A204.1 (cell line): ENCODE results near the gene PCYT1A.
"Not testable (repeated sequence)": the region's sequence is repeated elsewhere in the genome, so short reads cannot be mapped to it uniquely, and the experiment has no call there.

Experiments used
- FAIRE-seq: peaks from 2 replicates; lab custom pipeline; 2012; peaks lifted over from hg19 to GRCh38; lab: Jason Lieb, UNC

Gene PCYT1A

DNA sequence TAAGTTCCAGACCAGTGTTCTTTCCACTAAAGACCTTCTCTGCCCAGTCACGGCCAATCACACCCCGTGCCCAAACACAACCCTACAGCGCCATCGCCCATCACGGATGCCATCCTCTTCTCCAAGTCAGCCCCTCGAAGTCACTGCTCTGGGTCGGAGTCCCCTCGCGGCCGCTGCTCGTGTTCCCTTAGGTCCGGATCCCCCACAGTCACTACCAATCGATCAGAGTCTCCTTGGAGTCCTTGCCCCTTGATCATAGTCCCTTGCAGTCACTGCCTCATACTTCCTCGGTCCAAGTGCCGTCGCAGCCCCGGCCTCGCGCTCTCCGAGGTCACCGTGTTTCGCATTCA, 461 bp downstream of the PCYT1A start:
- no peak for FAIRE-seq

DNA sequence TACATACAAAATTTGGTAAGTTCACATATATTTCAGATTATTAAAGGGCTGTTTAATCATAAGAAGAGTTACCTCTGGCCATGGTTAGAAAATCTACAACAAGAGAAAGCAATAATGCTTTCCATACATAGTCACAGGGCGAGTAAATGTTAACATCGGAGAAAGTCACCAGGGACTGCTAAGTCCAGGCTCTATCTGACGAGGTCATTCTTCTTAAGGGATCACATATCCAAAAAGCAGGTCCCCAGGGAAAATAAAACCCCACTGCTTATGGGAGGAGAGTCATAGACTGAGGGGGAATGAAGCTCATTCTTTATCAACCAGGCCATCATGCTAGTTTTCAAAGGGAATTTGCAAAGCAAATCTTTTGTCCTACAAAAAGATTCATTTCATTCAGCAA, 3.1 kb downstream of the PCYT1A start:
- FAIRE-seq = no peak

DNA sequence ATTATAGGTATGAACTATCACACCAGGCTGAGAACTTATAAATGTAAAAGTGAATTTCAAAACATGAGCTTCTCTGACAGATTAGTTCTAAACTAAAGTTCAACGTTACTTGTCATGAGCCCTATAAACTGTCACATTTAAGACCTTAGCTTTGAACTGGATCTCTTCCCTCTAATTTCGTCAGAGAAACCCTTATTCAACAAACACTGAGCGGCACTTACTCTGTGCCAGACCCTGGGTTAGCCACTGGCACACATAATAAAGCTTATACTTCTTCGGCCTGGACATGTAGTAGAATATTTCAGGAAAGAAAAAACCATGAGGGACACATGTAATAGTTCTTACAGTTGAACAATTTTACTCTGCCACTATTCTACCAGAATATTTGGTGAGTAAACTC, 5.6 kb downstream of the PCYT1A start:
- FAIRE-seq = no peak

DNA sequence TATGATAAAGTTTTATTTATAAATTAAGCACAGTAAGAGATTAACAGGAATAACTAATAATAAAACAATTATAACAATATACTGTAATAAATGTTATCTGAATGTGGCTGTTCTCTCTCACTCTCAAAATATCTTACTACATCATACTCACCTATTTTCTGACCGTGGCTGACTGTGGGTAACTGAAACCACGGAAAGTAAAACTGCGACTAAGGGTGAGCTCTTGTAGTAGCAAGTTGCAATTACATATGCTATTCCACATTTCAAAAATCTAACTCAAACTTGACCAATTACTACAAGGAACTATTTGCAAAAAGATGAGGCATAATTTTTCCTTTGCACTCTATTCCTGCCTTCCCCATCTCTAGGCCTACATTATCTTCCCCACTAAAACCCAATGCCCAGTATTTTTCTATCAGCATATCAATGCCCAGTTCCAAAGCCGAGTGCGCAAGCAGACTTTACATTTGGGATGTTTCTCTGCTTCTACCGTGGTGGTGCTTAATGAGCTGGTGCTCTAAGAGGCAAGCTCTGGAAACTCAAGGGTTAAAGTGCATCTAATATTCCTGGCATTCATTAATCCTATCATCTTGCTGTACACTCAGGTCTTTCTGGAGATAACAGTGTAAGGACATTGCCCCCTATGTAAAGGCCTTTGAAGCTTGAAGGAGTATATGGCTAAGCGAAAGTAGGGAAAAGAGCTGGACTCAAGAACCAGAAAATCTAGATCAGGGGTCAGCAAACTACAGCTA, 6.7 kb downstream of the PCYT1A start:
- no peak for FAIRE-seq

DNA sequence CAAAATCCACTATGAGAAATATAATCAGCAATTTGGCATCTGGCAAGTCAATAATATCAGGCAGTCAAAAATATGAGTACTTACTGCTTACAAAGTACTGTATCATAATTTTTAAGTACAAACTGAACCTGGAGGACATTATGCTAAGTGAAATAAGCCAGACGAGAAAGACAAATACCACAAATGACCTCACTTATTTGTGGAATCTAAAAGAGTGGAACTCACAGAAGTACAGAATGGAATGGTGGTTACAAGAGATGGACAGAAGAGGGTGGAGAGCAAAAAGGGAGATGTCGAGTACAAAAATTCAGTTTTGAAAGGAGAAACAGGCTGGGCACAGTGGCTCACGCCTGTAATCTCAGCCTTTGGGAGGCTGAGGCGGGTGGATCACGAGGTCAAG, 12.4 kb downstream of the PCYT1A start:
- FAIRE-seq = no peak

DNA sequence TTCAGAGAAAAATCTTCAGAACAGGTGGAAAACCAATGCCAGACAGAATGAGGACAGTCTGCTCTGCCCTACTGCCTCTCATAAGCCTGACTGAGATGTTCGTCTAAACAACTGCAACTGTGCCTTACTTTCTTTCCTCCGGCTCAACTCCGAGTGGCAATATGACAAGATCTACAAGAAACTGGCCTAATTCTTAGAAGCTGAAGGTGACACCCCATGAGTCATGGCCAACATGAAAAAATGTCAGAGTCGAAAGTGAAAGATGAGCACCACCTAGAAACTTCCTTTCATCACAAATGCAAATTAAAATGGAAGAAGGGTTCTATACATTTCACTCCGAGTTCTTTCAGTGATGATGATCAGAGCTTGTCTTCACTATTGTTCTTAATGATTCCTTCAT, 12.9 kb downstream of the PCYT1A start:
- no peak for FAIRE-seq

DNA sequence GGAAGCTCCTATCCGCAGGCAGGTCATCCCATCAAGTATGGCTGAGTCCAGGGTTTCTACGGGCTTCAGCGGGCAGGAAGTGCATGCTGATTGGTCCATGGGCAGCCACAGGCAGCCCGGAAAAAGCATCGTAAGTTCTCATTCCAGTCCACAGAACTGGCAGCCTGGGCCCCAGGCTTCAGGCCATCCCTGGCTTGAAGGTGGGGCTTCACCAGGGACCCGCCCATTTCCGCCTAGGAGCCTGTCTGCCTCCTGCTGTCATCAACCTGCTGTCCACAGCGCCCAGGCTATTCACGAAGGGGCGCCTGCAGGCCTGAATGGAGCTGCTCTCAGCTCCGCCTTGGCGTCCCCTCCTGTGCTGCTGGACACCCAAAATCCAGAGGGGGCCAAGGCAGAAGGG, 13.9 kb downstream of the PCYT1A start:
- FAIRE-seq = no peak

DNA sequence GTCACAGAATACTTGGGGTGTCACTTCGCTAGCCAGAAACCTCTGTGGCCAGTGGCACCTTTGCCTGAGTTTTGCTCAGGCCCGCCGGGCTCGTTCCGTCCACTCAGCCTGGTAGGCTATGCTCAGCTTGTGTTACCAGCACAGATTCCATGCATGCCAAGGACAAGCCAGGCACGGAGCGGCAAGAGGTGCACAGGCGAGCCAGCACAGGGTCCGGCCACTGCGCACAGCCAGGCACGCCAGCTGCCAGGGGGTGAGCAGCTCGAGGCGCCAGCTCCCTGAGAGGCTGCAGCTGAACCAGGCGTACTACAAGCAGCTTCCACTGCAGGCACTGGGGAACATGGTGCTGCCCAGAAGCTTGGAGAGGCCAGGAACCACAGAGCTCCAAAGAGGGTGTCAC, 14.7 kb downstream of the PCYT1A start:
- no peak for FAIRE-seq

DNA sequence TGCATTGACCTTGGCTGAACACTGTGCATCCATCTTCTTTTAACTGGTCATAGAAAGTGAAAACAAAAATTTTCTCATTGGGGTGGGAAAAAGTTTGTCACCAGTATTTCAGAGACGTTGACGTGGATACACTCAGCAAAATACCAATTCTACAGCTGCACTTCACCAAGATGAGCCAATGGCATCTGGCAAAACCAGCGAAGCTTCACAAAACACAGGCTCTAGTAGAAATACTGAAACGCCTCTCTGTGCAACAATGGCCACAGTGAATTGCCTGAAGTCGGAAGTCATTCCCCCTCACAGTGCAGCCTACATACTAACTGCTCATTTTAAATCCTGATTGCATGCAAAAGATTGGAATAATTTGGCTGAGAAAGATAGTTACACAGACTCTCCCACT, 17.0 kb downstream of the PCYT1A start:
- no peak for FAIRE-seq

DNA sequence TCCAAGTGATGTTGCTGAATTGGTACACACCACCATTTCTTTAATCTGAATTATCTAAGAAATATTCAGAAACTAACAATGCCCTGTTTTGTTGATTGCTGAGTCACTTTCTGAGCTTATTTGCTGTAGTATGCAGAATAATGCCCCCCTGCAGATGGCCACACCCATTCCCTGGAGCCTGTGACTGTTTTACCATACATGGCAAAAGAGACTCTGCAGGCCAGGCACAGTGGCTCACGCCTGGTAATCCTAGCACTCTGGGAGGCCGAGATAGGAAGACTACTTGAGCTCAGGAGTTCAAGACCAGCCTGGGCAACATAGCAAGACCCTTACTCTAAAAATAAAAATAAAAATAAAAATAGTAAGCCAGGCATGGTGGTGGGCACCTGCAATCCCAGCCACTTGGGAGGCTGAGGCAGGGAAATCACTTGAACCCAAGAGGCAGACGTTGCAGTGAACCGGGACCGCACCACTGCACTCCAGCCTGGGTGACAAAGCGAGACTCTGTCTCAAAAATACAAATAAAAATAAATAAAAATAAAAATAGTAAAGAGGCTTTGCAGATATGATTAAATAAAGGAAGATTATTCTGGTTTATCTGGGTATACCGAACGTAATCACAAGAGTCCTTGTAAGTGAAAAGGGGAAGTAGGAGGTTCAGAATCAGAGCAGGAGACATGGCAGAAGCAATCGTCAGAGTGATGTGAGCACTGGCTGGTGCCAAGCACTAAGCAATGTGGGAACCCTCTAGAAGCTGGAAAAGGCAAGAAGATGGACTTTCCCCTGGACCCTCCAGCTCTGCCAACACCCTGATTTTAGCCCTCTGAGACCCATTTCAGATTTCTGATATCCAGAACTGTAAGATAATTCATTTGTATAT, 19.0 kb downstream of the PCYT1A start:
- FAIRE-seq = no peak

DNA sequence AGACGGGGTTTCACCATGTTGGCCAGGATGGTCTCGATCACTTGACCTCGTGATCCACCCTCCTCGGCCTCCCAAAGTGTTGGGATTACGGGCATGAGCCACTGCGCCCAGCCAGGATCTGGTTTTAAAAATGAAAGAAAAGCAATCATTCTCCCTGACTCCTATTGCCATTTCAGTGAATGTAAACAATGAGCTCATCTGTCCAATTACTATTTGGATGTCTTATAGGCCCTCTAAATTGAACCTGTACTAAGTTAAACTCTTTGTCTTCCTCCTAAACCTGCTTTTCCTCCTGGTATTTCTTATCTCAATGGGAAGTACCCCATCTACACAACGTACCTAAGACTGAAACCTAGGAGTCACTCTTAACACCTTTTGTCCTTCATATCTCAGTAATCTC, 23.7 kb downstream of the PCYT1A start:
- no peak for FAIRE-seq

DNA sequence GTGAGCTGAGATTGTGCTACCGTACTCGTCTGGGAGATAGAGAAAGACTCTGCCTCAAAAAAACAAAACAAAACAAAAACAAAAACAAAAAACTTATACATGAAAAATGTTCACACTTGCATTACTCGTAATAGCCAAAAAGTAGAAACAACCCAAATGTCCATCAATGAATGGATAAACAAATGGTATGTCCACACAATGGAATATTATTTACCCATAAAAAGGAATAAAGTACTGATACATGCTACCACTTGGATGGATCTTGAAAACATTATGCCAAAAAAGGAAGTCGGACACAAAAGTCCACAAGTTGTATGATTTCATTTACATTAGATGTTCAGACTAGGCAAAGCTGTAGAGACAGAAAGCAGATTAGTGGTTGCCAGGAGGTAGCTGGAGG, 26.7 kb downstream of the PCYT1A start:
- FAIRE-seq = no peak

DNA sequence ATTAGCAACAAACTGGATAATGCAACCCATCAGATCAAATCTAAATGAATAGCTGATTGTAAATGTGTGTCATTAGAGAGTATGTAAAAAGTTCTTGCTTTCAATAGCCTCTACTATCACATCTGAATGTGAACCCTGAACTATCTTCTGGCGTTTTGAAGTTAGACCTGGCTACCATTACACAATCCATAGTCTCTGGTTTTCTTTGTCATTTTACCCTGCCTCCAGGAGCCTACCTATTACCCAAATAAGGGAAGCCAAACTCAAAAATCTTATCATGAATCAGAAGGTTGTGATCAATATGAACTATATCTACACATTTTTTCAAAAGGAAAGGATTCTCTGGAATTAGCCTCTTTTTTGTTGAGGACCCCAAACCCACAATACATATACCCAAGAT, 31.8 kb downstream of the PCYT1A start:
- FAIRE-seq = no peak

DNA sequence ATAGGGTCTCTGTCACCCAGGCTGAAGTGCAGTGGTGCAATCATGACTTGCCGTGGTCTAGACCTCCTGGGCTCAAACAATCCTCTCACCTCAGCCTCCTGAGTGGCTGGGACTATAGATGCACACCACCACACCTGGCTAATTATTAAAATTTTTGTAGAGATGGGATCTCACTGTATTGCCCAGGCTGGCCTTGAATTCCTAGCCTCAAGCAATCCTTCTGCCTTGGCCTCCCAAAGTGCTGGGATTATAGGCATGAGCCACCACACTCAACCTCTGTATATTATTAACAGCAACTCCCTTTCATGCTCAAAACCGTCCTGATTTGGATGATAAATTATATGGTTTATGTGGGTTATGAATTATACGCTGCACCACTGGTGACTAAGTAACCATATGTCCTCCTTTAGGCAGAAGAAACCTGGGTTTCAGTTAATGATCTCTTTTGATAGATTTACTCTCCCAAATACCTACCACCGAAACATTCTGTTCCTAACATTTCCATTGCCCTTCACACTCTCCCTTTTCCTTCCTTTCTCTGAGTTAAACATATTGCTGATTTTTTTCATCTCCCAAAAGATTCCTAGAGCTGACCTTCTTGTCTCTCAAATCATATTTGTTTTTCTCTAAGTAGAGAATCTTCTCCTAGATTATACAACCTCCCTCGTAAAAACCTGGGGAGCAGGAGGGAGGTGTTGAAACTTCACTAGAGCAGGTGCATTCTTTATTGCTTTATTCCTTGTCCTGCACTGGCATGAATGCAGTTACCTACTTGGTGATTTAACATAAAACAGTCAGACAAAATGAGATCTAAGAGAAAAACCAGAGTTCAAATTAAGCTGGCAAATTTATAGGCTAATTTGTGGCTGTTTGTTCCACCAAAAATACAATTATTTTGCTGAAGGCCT, 32.9 kb downstream of the PCYT1A start:
- FAIRE-seq = no peak

DNA sequence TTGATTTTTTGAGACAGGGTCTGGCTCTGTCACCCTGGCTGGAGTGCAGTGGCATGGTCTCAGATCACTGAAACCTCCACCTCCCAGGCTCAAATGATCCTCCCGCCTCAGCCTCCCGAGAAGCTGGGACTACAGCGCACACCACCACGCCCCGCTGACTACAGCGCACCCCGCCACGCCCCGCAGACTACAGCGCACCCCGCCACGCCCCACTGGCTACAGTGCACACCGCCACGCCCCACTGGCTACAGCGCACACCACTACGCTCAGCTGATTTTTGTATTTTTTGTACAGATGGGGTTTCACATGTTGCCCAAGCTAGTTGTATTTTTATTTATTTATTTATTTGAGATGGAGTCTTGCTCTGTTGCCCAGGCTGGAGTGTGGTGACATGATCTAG, 35.6 kb downstream of the PCYT1A start:
- no peak for FAIRE-seq

DNA sequence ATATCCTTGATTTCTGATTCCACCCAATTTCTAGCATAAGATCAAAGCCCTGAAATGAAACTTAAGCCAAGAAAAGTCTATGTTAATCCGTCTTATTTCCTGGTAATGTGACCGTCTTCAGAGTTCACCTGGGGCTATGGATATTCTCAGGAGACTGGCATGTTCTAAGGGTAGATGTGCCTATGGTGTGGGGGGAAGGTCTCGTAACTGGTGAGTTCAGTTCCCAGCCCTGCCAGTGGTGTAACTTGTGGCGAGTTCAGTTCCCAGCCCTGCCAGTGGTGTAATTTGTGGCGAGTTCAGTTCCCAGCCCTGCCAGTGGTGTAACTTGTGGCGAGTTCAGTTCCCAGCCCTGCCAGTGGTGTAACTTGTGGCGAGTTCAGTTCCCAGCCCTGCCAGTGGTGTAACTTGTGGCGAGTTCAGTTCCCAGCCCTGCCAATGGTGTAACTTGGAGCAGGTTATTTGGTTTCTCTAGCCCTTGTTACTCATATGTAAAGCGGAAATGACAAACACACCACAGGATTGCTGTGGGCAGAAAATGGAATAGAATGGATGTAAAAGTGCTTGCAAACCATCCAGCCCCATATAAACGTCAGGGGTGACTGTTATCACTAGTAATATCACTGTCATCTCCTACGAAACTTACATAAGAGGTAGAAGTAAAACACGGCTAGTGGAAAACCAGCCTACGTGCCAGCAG, 40.8 kb downstream of the PCYT1A start:
- no peak for FAIRE-seq

DNA sequence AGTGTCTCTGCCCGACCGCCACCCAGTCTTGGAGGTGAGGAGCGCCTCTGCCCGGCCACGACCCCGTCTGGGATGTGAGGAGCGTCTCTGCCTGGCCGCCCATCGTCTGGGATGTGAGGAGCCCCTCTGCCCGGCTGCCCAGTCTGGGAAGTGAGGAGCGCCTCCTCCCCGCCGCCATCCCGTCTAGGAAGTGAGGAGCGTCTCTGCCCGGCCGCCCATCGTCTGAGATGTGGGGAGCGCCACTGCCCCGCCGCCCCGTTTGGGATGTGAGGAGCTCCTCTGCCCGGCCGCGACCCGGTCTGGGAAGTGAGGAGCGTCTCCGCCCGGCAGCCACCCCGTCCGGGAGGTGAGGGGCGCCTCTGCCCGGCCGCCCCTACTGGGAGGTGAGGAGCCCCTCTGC, 43.4 kb downstream of the PCYT1A start:
- FAIRE-seq = not testable (repeated sequence)

DNA sequence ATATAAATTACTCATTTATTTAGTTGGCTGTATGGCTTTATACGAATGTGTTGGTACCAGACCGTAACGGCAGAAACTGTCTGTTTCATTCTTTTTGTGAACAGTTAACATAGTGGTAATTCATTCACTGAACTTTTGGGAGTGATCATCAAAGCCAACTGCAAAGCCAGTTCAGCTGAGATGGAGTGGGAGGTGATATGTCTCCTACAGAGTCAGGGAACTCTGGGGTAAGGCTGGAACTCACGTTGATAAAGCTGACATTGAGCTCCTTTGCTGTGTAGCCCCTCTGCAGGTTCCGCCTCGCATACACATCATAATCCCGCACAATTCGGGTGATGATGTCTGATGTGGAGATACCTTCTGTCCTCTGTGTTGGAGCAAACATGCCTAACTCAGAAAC, 45.8 kb downstream of the PCYT1A start:
- FAIRE-seq = no peak

DNA sequence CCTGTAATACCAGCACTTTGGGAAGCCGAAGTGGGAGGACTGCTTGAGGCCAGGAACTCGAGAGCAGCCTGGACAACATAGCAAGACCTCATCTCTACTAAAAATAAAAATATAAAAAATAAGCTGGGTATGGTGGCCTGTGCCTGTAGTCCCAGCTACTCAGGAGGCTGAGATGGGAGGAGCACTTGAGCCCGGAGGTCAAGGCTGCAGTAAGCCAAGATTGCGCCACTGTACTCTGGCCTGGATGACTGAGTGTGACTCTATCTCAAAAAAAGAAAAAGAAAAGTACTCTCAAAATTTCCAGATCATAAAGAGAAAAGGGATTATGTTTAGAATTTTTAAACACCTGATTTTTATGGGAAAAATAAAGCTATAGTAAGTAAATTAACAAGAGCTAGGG, 47.1 kb downstream of the PCYT1A start:
- no peak for FAIRE-seq

DNA sequence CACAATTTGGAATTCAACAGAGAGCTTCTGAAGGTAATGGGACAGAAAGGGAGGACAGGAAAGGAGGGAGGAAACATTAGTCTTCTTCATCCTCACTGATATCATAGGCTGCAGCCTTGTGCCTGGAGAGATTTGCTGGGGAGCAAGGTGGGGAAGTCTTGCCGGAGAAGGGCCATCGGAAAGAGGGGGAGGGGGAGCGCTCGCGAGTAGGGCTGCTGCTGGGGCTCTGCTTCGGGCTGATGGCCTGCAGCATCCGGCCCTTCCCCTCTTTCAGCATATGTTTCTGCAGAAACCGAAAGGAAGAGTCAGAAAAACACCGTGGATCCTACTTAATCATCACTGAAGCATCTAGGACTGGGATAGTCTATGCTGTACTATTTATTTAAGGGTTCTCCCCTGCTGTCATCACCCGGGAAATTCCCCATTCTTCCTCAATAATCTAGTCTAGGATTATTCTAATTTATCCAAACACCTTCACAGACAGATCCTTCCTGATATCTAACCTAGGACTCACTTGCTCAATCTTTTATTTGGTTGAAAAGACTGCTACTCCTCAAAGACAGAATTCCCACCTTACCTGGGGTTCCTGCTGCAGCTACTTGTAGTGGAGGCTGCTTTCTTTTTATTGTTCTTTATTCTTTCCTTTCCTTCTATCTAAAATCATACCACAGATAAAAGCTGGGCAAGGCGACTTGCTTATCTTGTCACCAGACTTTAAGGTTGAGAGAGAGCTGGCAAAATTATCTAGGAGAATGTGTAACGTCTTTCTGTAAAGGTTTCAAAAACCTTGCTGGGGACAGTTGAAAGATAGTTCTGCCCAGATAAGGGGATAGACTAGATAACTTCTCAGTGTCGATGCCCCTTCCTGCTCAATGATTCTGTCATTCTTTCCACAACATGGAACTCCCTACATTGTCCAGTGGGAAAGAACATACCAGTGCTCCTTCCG, 48.6 kb downstream of the PCYT1A start:
- no peak for FAIRE-seq

DNA sequence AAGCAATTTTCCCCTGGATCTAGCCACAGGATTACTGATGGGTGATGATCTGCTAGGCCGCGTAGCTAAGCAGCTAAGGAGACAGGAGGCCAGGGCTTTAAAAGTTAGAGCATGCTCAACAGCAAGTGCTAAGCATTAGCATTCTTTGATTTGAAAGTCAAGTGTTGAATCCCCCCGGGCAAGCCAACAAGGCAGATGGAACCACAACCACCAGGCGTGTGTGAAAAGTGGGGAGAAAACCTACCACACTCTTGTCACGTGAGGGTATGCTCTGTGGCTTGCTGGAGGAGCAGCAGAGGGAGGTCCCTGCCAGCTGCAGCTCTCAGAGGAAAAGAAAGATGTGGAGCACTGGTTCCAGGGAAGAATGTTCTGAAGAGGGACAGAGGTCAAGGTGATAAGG, 50.3 kb downstream of the PCYT1A start:
- FAIRE-seq = no peak
